Heart left ventricle (tissue), 16 donors: ENCODE data around the gene PTPRM. TPM values are rescaled to one million over a fixed set of nuclear protein-coding genes. Genes with fewer than 3 reads are reported as not detected.

Experiments used
- ATAC-seq, 4 donors: fragments of 200-7000 bp; cut with Tn5 transposase; one replicate each; pipeline ENCODE4 v1.9.1; 2020 to 2022; ENCODE audit warnings: moderate library complexity in 4 of 4, mild to moderate bottlenecking in 3 of 4, moderate number of reproducible peaks in 1 of 4
- DNase-seq, 5 donors: peaks; one replicate each; pipeline ENCODE4 v3.0.0-alpha.2; 2020
- H3K27ac ChIP-seq, 12 donors: fragments of 200-600 bp; sonication (generic) in 4 of 12; one replicate each; pipeline versions ENCODE4 v1.5.0 to v1.8.0; 2016 to 2022; ENCODE audit warnings: mild to moderate bottlenecking in 2 of 12
- H3K27me3 ChIP-seq, 9 donors: fragments of 200-600 bp; sonication (generic) in 2 of 9; one replicate each; pipeline versions ENCODE4 v1.5.1 to v1.8.0; 2016 to 2022; ENCODE audit warnings: mild to moderate bottlenecking in 3 of 9
- H3K36me3 ChIP-seq, 9 donors: fragments of 200-600 bp; sonication (generic) in 2 of 9; one replicate each; pipeline versions ENCODE4 v1.5.0 to v1.8.0; 2018 to 2022; ENCODE audit warnings: mild to moderate bottlenecking in 2 of 9
- H3K4me1 ChIP-seq, 12 donors: fragments of 200-600 bp; sonication (generic) in 4 of 12; one replicate each; pipeline versions ENCODE4 v1.5.0 to v1.8.0; 2016 to 2022; ENCODE audit warnings: mild to moderate bottlenecking in 3 of 12
- H3K4me3 ChIP-seq, 12 donors: fragments of 200-600 bp; sonication (generic) in 4 of 12; one replicate each; pipeline versions ENCODE4 v1.5.0 to v1.8.0; 2017 to 2022; ENCODE audit warnings: mild to moderate bottlenecking in 9 of 12, moderate library complexity in 4 of 12
- H3K9me3 ChIP-seq, 12 donors: fragments of 200-600 bp; sonication (generic) in 4 of 12; one replicate each; pipeline versions ENCODE4 v1.5.0 to v1.8.0; 2016 to 2022; ENCODE audit warnings: mild to moderate bottlenecking in 1 of 12
- POLR2A ChIP-seq, 2 donors: fragments of 450-650 bp; IDR thresholded peaks; one replicate each; pipeline ENCODE4 v1.6.1; 2017; ENCODE audit warnings: antibody characterized with exemption in 2 of 2, mild to moderate bottlenecking in 2 of 2, moderate library complexity in 2 of 2
- WGBS, 4 donors: extraction: QIAGEN DNeasy Blood & Tissue Kit in 2 of 4; methylation state at CpG; one replicate each; pipeline versions ENCODE4 v1.1.5 to v1.1.7; 2013 to 2018; 5-methylcytosine and 5-hydroxymethylcytosine counted together
- intact Hi-C, 10 donors: fragments of 100-400 bp; cut with DNase I; formaldehyde crosslinking; loops; one replicate each; pipeline versions ENCODE4 v1.11.1 to v1.14.2; 2022
- polyA plus RNA-seq, 2 donors: library from polyadenylated mRNA; stranded (reverse); fragments of 200-250 nt; gene quantifications; one replicate each; pipeline ENCODE4 v1.2.3, GENCODE V29; 2013
- total RNA-seq, 9 donors: library from RNA; depleted of rRNA in 2 of 9; stranded (reverse); fragments of >200 nt in 2 of 9; fragmentation: NEBNext Ultra II Directional in 3 of 9; extraction: Animal tissue kit (Norgen Biotek cat#: 25700) in 3 of 9; gene quantifications; one replicate each; pipeline versions ENCODE4 v1.1.0 to v1.2.4, GENCODE V29; 2016 to 2023
- TF ChIP-seq, protein P1 (sequence below), 12 donors: fragments of 200-600 bp; sonication (generic) in 4 of 12; IDR thresholded peaks; one replicate each; pipeline versions ENCODE4 v1.5.0 to v1.8.0; 2018 to 2022; ENCODE audit warnings: antibody characterized with exemption in 12 of 12, mild to moderate bottlenecking in 5 of 12
- donor health status: ischemic (EF 13 %, LVEDD 7.1; RV severe dilation, severe dysfunction).
- donor health status: healthy with polysubstance abuse.
- donor health status: DM: no; HTN: yes; CAD: no.
- donor health status: DM: no; HTN: no; CAD: no.
- donor health status: ischemic (EF 25% LVEDD 6.9; RV normal size, moderate dysfunction).
- donor health status: ischemic (EF 25% LVEDD 5.7; RV mildly dilated, moderate dysfunction).
- donor health status: healthy.
- donor health status: DM: yes; HTN: yes; CAD: no.
- donor health status: ischemic (EF 35%, LVEDD 5.7; RV mildly dilated, moderate dysfunction).
- donor health status: nonischemic (EF 11% LVEDD 7.7; RV severe dilation, severe dysfunction).
- donor health status: DM: yes; HTN: yes; CAD: no.
- donor health status: PGD.
- donor health status: ischemic (EF 29% LVEDD 5.4; RV normal size, mild dysfunction).
- donor health status: nonischemic (EF 23%, LVEDD 6.1; RV moderate dilation, normal function).

The PTPRM gene
- total and polyA plus RNA-seq, 11 donors: 93.8 to 186 (median 123) TPM

DNA sequence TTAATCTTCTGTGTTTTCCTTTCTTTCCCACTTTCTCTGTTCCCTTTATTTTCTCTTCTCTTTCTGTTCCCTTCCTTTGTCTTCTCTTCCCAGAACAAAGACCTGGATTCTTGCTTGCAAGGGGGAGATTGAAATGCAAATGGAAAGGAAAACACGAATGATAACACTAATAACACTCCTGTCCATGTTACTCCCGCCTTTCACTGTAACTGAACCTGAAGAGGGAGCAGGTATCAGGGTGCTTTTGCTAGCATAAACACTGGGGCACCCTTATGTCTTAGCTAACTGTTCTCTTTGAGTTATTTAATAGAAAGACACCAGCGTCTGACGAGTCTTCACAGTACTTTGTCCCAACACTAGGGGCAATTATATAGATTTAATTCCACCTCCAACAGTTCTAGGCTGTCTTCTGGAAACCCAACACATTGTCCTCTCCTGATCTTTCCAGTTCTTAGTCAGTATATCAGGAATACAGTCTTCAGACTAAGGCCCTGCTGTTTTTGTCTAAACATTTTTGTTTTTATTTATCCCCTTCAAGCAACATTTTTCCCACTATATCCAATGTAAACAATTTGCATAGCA is 99.2 kb downstream of the PTPRM start:
- no peak for TF ChIP-seq POLR2A (IDR thresholded peaks at IDR 0.05)
- TF ChIP-seq, protein P1, sequence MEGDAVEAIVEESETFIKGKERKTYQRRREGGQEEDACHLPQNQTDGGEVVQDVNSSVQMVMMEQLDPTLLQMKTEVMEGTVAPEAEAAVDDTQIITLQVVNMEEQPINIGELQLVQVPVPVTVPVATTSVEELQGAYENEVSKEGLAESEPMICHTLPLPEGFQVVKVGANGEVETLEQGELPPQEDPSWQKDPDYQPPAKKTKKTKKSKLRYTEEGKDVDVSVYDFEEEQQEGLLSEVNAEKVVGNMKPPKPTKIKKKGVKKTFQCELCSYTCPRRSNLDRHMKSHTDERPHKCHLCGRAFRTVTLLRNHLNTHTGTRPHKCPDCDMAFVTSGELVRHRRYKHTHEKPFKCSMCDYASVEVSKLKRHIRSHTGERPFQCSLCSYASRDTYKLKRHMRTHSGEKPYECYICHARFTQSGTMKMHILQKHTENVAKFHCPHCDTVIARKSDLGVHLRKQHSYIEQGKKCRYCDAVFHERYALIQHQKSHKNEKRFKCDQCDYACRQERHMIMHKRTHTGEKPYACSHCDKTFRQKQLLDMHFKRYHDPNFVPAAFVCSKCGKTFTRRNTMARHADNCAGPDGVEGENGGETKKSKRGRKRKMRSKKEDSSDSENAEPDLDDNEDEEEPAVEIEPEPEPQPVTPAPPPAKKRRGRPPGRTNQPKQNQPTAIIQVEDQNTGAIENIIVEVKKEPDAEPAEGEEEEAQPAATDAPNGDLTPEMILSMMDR (IDR thresholded peaks at IDR 0.05): peak in 2 of 12 donors; percentile 7 to 12
- no peak for ATAC-seq
- no peaks in the 10 kb centered on the region for H3K9me3 ChIP-seq
- H3K4me1 ChIP-seq: peaks cover 0 to 56% (median 15%) of the 10 kb centered on the region in 12 donors
- no peak overlapping the region for H3K4me3 ChIP-seq
- no peaks in the 10 kb centered on the region for H3K36me3 ChIP-seq
- intact Hi-C loops: loop anchor here in 2 of 10 donors (5.0 to 10.0 kb wide), 2 partner anchors 49 to 81 kb away; no protein-coding TSS in a partner anchor
- WGBS, 4 donors: 77 to 82% (median 80%) methylated on average over 4 of the region's 4 CpGs
- no peak overlapping the region for H3K27ac ChIP-seq
- DNase-seq: no peak
- no peaks in the 10 kb centered on the region for H3K27me3 ChIP-seq

DNA sequence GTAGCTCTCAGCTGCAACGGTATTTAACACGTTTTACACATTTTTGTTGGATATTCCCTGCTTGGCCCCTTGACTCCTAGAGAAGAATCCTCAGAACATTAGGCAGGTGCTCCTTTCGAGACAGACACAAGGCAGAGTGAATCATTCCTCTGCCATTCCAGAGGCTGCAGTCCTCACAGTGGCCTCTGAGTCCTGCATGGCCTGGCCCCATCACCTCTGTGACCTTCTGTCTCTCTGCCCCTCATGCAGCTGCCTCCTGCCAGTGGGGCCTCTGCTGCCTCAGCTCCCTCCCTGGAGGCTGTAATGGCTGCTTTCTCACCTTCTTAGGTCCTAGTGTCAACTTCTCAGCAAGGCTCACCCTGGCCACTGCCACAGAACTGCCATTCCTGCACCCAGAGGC is 101.3 kb downstream of the PTPRM start:
- no peaks in the 10 kb centered on the region for H3K9me3 ChIP-seq

DNA sequence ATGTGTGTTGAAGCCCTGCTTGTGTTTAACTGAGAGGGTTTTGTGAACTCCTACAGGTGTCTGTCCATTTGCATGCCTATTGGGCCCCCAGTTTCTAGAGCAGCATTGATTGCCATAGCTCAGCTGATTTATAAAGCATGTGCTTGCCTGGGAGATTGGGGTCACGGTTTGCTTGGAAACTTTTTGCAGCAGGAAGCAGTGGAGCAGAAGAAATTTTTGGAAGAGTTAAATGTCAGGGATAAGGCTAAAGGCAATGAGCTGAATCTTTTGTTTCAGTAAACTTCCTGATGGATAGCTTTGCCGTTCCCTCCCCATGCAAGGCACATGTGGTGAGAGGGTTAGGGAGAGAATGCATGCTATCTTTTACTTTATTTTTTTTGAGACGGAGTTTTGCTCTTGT is 102.2 kb downstream of the PTPRM start:
- Histone ChIP-seq H3K9me3 (no peaks in the 10 kb centered on the region), H3K4me3 (no peak overlapping the region), H3K27me3 (no peaks in the 10 kb centered on the region), H3K36me3 (no peaks in the 10 kb centered on the region), H3K27ac (no peak overlapping the region), H3K4me1 (peaks cover 0 to 70% (median 13%) of the 10 kb centered on the region in 12 donors)
- intact Hi-C loops: loop anchor here in 2 of 10 donors (5.0 to 10.0 kb wide), 2 partner anchors 52 to 85 kb away; no protein-coding TSS in a partner anchor
- ATAC-seq (peak in 2 of 4 donors; percentile 22 to 24), DNase-seq (no peak)
- WGBS, 4 donors: 41 to 58% (median 51%) methylated on average over 3 of the region's 3 CpGs
- TF ChIP-seq, protein P1 (IDR thresholded peaks at IDR 0.05): no peak
- TF ChIP-seq POLR2A (IDR thresholded peaks at IDR 0.05): no peak

More for the DNA sequence above, 101.3 kb downstream of the PTPRM start:
- ATAC-seq (peak in 1 of 4 donors; percentile 31), DNase-seq (no peak)
- no peaks in the 10 kb centered on the region for H3K36me3 ChIP-seq
- peak overlapping the region in 1 of 12 donors; percentile 18 for H3K27ac ChIP-seq
- H3K27me3 ChIP-seq: no peaks in the 10 kb centered on the region
- WGBS, 4 donors: 90 to 93% (median 91%) methylated on average over 3 of the region's 3 CpGs
- TF ChIP-seq POLR2A (IDR thresholded peaks at IDR 0.05): no peak
- TF ChIP-seq, protein P1 (IDR thresholded peaks at IDR 0.05): no peak
- no peak overlapping the region for H3K4me3 ChIP-seq
- intact Hi-C loops: loop anchor here in 2 of 10 donors (5.0 to 10.0 kb wide), 2 partner anchors 51 to 84 kb away; no protein-coding TSS in a partner anchor
- H3K4me1 ChIP-seq: peaks cover 0 to 70% (median 9%) of the 10 kb centered on the region in 12 donors

DNA sequence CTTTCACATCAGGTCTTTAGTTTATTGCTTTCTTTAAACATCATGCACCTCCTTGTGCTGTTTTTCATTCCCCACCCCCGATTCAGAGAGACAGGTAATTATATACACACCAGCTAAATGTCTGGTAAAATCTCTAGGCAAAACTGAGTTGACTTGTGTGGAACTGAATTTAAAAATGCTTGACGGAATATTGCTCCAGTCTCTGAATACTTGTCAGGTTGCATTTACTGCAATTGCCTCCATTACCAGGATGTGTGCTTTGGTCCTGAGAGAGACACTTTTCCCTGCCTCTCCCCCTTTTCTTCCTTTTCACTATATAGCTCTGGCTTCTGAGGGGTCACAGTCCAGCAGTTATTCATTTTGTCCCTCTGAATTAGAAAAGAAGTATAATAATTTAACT is 104.0 kb downstream of the PTPRM start:
- Histone ChIP-seq H3K4me1 (peaks cover 0 to 81% (median 20%) of the 10 kb centered on the region in 12 donors), H3K27me3 (no peaks in the 10 kb centered on the region), H3K4me3 (no peak overlapping the region), H3K36me3 (no peaks in the 10 kb centered on the region), H3K27ac (no peak overlapping the region), H3K9me3 (no peaks in the 10 kb centered on the region)
- 88 to 96% (median 94%) methylated on average over 2 of the region's 2 CpGs for WGBS, 4 donors
- ATAC-seq: no peak
- TF ChIP-seq, protein P1 (IDR thresholded peaks at IDR 0.05): no peak
- TF ChIP-seq POLR2A (IDR thresholded peaks at IDR 0.05): no peak
- intact Hi-C loops: loop anchor here in 2 of 10 donors (5.0 to 10.0 kb wide), 2 partner anchors 66 to 796 kb away; no protein-coding TSS in a partner anchor
- no peak for DNase-seq
